Omental fat pad (tissue), 4 donors: ENCODE results near the gene GZF1. TPM values are rescaled to one million over a fixed set of nuclear protein-coding genes. Genes with fewer than 3 reads are reported as not detected.
A peak's percentile ranks its signal among the peaks of the same experiment; 100 is the strongest.
"Not testable (repeated sequence)": the region's sequence is repeated elsewhere in the genome, so short reads cannot be mapped to it uniquely, and the experiment has no call there.

Source experiments
- ATAC-seq: fragments of 150-250 bp; one replicate; pipeline ENCODE4 v1.9.1; 2016; ENCODE audit warnings: mild to moderate bottlenecking, moderate library complexity; ENCODE audit not compliant: low FRiP score
- DNase-seq: peaks from one replicate; pipeline ENCODE4 v3.0.0-alpha.2; 2019; ENCODE audit warnings: low spot score
- CTCF ChIP-seq, 3 donors: fragments of 450-650 bp; IDR thresholded peaks; one replicate each; pipeline ENCODE4 v1.5.1; 2016 to 2017; ENCODE audit warnings: antibody characterized with exemption in 3 of 3, mild to moderate bottlenecking in 3 of 3, moderate library complexity in 2 of 3
- total RNA-seq, 4 donors: library from RNA; depleted of rRNA; stranded (reverse); fragments of >200 nt; gene quantifications; one replicate each; pipeline ENCODE4 v1.1.0, GENCODE V29; 2016

GZF1 gene
- total RNA-seq, 4 donors from 2014 or later: 12.7 to 29.0 (median 18.8) TPM

- TF ChIP-seq CTCF (IDR thresholded peaks at IDR 0.05): no peak
- DNase-seq (no peak), ATAC-seq (no peak)
Observed at GRCh38 chr20:23343590-23343989, 18.4 kb upstream of the GZF1 start.

GRCh38 chr20:23344336-23344735 is 17.6 kb upstream of the GZF1 start:
- DNase-seq (no peak), ATAC-seq (no peak)
- no peak for TF ChIP-seq CTCF (IDR thresholded peaks at IDR 0.05)

GRCh38 chr20:23346002-23346401 is 16.0 kb upstream of the GZF1 start:
- no peak for TF ChIP-seq CTCF (IDR thresholded peaks at IDR 0.05)
- DNase-seq (no peak), ATAC-seq (no peak)

- ATAC-seq: no peak
- no peak for DNase-seq
- TF ChIP-seq CTCF (IDR thresholded peaks at IDR 0.05): no peak
Observed at GRCh38 chr20:23347791-23348190, 14.2 kb upstream of the GZF1 start.

GRCh38 chr20:23348510-23348909 is 13.5 kb upstream of the GZF1 start:
- not testable (repeated sequence) for ATAC-seq, DNase-seq

- DNase-seq (no peak), ATAC-seq (peak; percentile 41)
- TF ChIP-seq CTCF (IDR thresholded peaks at IDR 0.05): no peak
Observed at GRCh38 chr20:23349338-23350195, 12.4 kb upstream of the GZF1 start.

GRCh38 chr20:23350196-23350903 is 11.6 kb upstream of the GZF1 start, which contains the start of gene NXT1:
TSS of gene NXT1 (plus strand) at chr20:23350791. CDS start at chr20:23354042, 3,251 bp downstream.
- DNase-seq (peak; percentile 85), ATAC-seq (peak; percentile 93)
- no peak for TF ChIP-seq CTCF (IDR thresholded peaks at IDR 0.05)
